Dermis blood vessel endothelial cell (primary cell): ENCODE data around the gene SH3BP4. TPM values are rescaled to one million over a fixed set of nuclear protein-coding genes. Genes with fewer than 3 reads are reported as not detected.
"Not testable (repeated sequence)": the region's sequence is repeated elsewhere in the genome, so short reads cannot be mapped to it uniquely, and the experiment has no call there.

ENCODE experiments used
- DNase-seq: peaks from one replicate; pipeline ENCODE4 v3.0.0; 2010
- total RNA-seq: library from RNA; depleted of rRNA; stranded (reverse); fragments of >200 nt; gene quantifications from 2 replicates; pipeline ENCODE4 v1.2.3, GENCODE V29; 2014

SH3BP4 gene
- total RNA-seq, 1 donor from 2014 or later, result 35.4 TPM

- DNase-seq, result no peak
Measured at GRCh38 chr2:235042576-235043515, 91.0 kb downstream of the SH3BP4 start.

GRCh38 chr2:235043762-235044500 is 92.1 kb downstream of the SH3BP4 start:
- no peak for DNase-seq

GRCh38 chr2:235044501-235045271 is 92.9 kb downstream of the SH3BP4 start:
- no peak for DNase-seq

- no peak for DNase-seq
Measured at GRCh38 chr2:235045336-235045972, 93.6 kb downstream of the SH3BP4 start.

GRCh38 chr2:235045973-235046343 is 94.1 kb downstream of the SH3BP4 start:
- DNase-seq, result no peak

- DNase-seq, result no peak
Measured at GRCh38 chr2:235046589-235046988, 94.8 kb downstream of the SH3BP4 start.

- DNase-seq, result no peak
Measured at GRCh38 chr2:235047171-235048160, 95.6 kb downstream of the SH3BP4 start.

- DNase-seq, result no peak
Measured at GRCh38 chr2:235048549-235048948, 96.7 kb downstream of the SH3BP4 start.

GRCh38 chr2:235049069-235049468 is 97.3 kb downstream of the SH3BP4 start:
- DNase-seq, result no peak

- no peak for DNase-seq
Measured at GRCh38 chr2:235049719-235050118, 97.9 kb downstream of the SH3BP4 start.

- peak; percentile 94 for DNase-seq
Measured at GRCh38 chr2:235050980-235051351, 99.1 kb downstream of the SH3BP4 start.

- no peak for DNase-seq
Measured at GRCh38 chr2:235051436-235052260, 99.8 kb downstream of the SH3BP4 start.

- no peak for DNase-seq
Measured at GRCh38 chr2:235052514-235053354, 100.9 kb downstream of the SH3BP4 start.

GRCh38 chr2:235053651-235054050 is 101.8 kb downstream of the SH3BP4 start:
- DNase-seq, result no peak

GRCh38 chr2:235054475-235054874 is 102.7 kb downstream of the SH3BP4 start:
- DNase-seq, result peak; percentile 85

GRCh38 chr2:235054919-235055318 is 103.1 kb downstream of the SH3BP4 start:
- DNase-seq, result no peak

GRCh38 chr2:235055891-235056516 is 104.2 kb downstream of the SH3BP4 start:
- DNase-seq, result peak; percentile 65

- no peak for DNase-seq
Measured at GRCh38 chr2:235056768-235057167, 105.0 kb downstream of the SH3BP4 start.

- not testable (repeated sequence) for DNase-seq
Measured at GRCh38 chr2:235057616-235058015, 105.8 kb downstream of the SH3BP4 start.
